Sigmoid colon (tissue), 7 donors: Measurements from ENCODE around the gene SLC6A6. TPM values are rescaled to one million over a fixed set of nuclear protein-coding genes. Genes with fewer than 3 reads are reported as not detected.

Experiments used
- DNase-seq: peaks from one replicate; pipeline ENCODE4 v3.0.0-alpha.2; 2019
- H3K27ac ChIP-seq, 4 donors: fragments of 200-600 bp; sonication (generic); one replicate each; pipeline ENCODE4 v1.5.1; 2016 to 2019; ENCODE audit warnings: mild to moderate bottlenecking in 1 of 4
- H3K27me3 ChIP-seq, 3 donors: fragments of 200-600 bp; sonication (generic); one replicate each; pipeline ENCODE4 v1.5.1; 2019; ENCODE audit warnings: mild to moderate bottlenecking in 1 of 3
- H3K36me3 ChIP-seq, 4 donors: fragments of 200-600 bp; sonication (generic); one replicate each; pipeline ENCODE4 v1.5.1; 2016 to 2019
- H3K4me1 ChIP-seq, 4 donors: fragments of 200-600 bp; sonication (generic); one replicate each; pipeline ENCODE4 v1.5.1; 2017 to 2019
- H3K4me3 ChIP-seq, 4 donors: fragments of 200-600 bp; sonication (generic); one replicate each; pipeline ENCODE4 v1.5.1; 2017 to 2019; ENCODE audit warnings: mild to moderate bottlenecking in 2 of 4, moderate library complexity in 1 of 4
- H3K9me3 ChIP-seq, 4 donors: fragments of 200-600 bp in 3 of 4; sonication (generic) in 3 of 4; one replicate each; pipeline versions ENCODE4 v1.5.1 to v1.6.1; 2013 to 2019
- CTCF ChIP-seq, 4 experiments: fragments of 450-650 bp in 3 of 4; fragments of 200-600 bp in 1 of 4; IDR thresholded peaks; one replicate each; pipeline ENCODE4 v1.5.1; 2016 to 2019; ENCODE audit warnings: antibody characterized with exemption in 4 of 4, mild to moderate bottlenecking in 3 of 4, moderate library complexity in 2 of 4
- EP300 ChIP-seq, 4 donors: sonication (generic); formaldehyde crosslinking; IDR thresholded peaks; one replicate each; pipeline ENCODE4 v1.6.1; 2017; ENCODE audit warnings: antibody characterized with exemption in 4 of 4
- POLR2A ChIP-seq, 2 donors: fragments of 450-650 bp; IDR thresholded peaks; one replicate each; pipeline ENCODE4 v1.6.1; 2016; ENCODE audit warnings: antibody characterized with exemption in 2 of 2, mild to moderate bottlenecking in 2 of 2, moderate library complexity in 2 of 2
- POLR2AphosphoS5 ChIP-seq, 4 donors: sonication (generic); formaldehyde crosslinking; IDR thresholded peaks; one replicate each; pipeline ENCODE4 v1.6.1; 2017; ENCODE audit warnings: antibody characterized with exemption in 4 of 4
- WGBS, 2 donors: extraction: QIAGEN DNeasy Blood & Tissue Kit; methylation state at CpG; one replicate each; pipeline ENCODE4 v1.1.7; 2013; 5-methylcytosine and 5-hydroxymethylcytosine counted together
- intact Hi-C: fragments of 100-400 bp; cut with DNase I; formaldehyde crosslinking; loops from one replicate; pipeline ENCODE4 v1.15.1; 2023
- polyA plus RNA-seq, 3 donors: library from polyadenylated mRNA; stranded (reverse); fragments of 200-250 nt; gene quantifications; one replicate each; pipeline ENCODE4 v1.2.3, GENCODE V29; 2013
- total RNA-seq, 4 donors: library from RNA; depleted of rRNA; stranded (reverse); fragments of >200 nt; gene quantifications; one replicate each; pipeline ENCODE4 v1.1.0, GENCODE V29; 2016
- donor health status: healthy with polysubstance abuse.
- donor health status: Bipolar disorder and iron deficiency.
- donor health status: healthy.

The SLC6A6 gene
- total and polyA plus RNA-seq, 7 donors: 2.3 to 19.1 (median 8.4) TPM

- intact Hi-C loops: no loop called here
- Histone ChIP-seq H3K36me3 (no peaks in the 10 kb centered on the region), H3K4me3 (no peak overlapping the region), H3K4me1 (peaks cover 0 to 36% (median 16%) of the 10 kb centered on the region in 4 donors), H3K27me3 (no peaks in the 10 kb centered on the region), H3K9me3 (no peaks in the 10 kb centered on the region), H3K27ac (no peak overlapping the region)
- DNase-seq: no peak
- 84 to 87% methylated on average over 5 of the region's 5 CpGs for WGBS, 2 donors
- TF ChIP-seq POLR2A (IDR thresholded peaks at IDR 0.05): no peak
- no peak for TF ChIP-seq CTCF (IDR thresholded peaks at IDR 0.05)
- no peak for TF ChIP-seq POLR2AphosphoS5 (IDR thresholded peaks at IDR 0.05)
- TF ChIP-seq EP300 (IDR thresholded peaks at IDR 0.05): no peak
Measured at GRCh38 chr3:14426305-14426620, 23.9 kb downstream of the SLC6A6 start.

DNA sequence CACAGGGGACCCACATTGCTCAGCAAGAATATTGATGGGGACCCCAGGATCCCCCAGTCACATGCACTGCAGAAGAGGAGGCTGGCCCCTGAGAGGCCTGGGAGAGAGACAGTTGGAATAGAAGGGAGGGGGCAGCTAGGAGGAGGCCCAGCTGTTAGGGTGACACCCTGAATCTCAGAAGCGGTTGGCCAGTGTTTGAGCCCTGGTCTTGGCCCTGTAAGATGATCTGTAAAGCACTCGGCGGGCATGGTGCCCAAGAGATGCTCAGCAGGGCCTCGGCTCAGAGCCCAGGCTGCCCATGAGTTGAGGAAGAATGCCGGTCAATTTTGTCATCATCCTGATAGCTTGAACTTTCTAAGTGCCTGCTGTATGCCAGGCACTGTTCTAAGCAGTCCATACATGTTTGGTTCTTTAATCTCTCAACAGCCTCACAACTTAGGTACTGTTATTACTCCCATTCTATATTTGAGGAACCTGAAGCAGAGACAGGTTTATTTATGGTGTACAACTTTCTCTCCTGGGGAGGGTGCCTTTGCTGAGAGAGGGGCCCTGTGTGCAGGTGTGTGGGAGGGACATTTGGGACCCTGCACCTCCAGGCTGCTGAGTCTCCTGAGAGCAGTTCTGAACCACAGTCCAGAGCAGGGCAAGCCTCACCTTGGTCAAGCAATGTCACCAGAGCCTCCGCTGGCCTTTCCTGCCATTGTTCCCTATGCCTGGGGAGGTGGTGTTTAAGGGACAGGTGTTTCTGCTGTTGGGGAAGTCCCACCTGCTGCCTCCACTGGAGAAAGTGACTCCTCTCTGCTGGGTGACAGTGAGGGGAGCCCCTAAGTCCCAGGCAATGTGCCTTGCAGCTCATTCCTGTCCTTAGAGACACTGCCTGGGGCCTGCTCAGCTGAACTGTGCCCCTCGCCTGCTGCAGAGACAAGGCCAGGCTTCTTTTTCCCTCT, 26.0 kb downstream of the SLC6A6 start:
- WGBS, 2 donors: 87 to 94% methylated on average over 7 of the region's 7 CpGs
- H3K4me1 ChIP-seq: peaks cover 0 to 52% (median 29%) of the 10 kb centered on the region in 4 donors
- intact Hi-C loops: no loop called here
- no peaks in the 10 kb centered on the region for H3K27me3 ChIP-seq
- no peak for TF ChIP-seq POLR2AphosphoS5 (IDR thresholded peaks at IDR 0.05)
- no peak for TF ChIP-seq CTCF (IDR thresholded peaks at IDR 0.05)
- TF ChIP-seq EP300 (IDR thresholded peaks at IDR 0.05): no peak
- no peak for TF ChIP-seq POLR2A (IDR thresholded peaks at IDR 0.05)
- no peaks in the 10 kb centered on the region for H3K9me3 ChIP-seq
- DNase-seq: no peak
- H3K36me3 ChIP-seq: no peaks in the 10 kb centered on the region
- H3K4me3 ChIP-seq: no peak overlapping the region
- peak overlapping the region in 1 of 4 donors; percentile 21 for H3K27ac ChIP-seq

DNA sequence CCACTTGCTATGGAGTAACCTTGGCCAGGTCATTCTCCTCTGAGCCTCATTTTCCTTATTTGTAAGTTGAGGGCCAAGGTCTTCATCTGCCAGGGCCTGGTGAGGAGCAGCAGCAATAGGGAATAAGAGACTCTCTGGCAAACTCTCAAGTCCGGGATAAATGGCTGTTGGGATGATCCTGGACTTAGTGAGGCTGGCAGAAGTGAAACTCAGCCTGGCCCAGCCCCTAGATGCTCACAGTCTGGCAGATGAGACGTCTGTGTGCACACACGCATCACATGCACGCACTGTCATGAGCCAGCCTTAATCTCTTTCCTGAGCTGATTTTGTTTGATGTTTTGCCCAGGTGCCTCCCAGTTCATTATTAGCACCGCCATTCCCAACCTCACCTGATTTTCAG, 26.8 kb downstream of the SLC6A6 start:
- no peak overlapping the region for H3K4me3 ChIP-seq
- H3K4me1 ChIP-seq: peaks cover 0 to 52% (median 29%) of the 10 kb centered on the region in 4 donors
- intact Hi-C loops: no loop called here
- no peaks in the 10 kb centered on the region for H3K9me3 ChIP-seq
- H3K27ac ChIP-seq: peak overlapping the region in 1 of 4 donors; percentile 21
- TF ChIP-seq POLR2AphosphoS5 (IDR thresholded peaks at IDR 0.05) (no peak), CTCF (IDR thresholded peaks at IDR 0.05) (no peak), POLR2A (IDR thresholded peaks at IDR 0.05) (no peak), EP300 (IDR thresholded peaks at IDR 0.05) (no peak)
- H3K36me3 ChIP-seq: no peaks in the 10 kb centered on the region
- WGBS, 2 donors: 70 to 78% methylated on average over 5 of the region's 5 CpGs
- no peaks in the 10 kb centered on the region for H3K27me3 ChIP-seq
- no peak for DNase-seq

DNA sequence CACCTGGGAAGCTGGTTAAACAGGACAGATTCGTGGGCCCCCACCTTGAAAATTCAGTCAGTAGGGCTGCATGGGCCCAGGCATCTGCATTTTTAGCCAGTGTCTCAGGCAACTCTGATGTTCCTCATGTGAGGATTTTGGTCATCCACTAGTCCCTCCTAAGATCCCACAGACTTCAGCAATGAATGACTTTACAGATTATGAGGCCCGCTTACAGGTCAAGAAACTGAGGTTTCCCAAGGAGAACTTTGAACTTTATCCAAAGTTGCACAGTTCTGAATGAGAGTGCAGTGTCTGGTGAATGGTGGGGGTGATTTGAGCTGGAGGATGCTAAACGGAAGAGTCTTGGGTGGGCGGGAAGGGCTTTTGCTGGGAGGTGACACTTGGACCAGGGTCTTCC, 27.2 kb downstream of the SLC6A6 start:
- DNase-seq: no peak
- no peak for TF ChIP-seq POLR2A (IDR thresholded peaks at IDR 0.05)
- no peak for TF ChIP-seq POLR2AphosphoS5 (IDR thresholded peaks at IDR 0.05)
- TF ChIP-seq CTCF (IDR thresholded peaks at IDR 0.05): no peak
- no peak for TF ChIP-seq EP300 (IDR thresholded peaks at IDR 0.05)
- Histone ChIP-seq H3K4me1 (peaks cover 0 to 54% (median 29%) of the 10 kb centered on the region in 4 donors), H3K9me3 (no peaks in the 10 kb centered on the region), H3K27ac (no peak overlapping the region), H3K4me3 (no peak overlapping the region), H3K36me3 (no peaks in the 10 kb centered on the region), H3K27me3 (no peaks in the 10 kb centered on the region)
- intact Hi-C loops: no loop called here
- 89 to 91% methylated on average over 4 of the region's 4 CpGs for whole genome bisulfite sequencing, 2 donors
